Activated CD8-positive, alpha-beta memory T cell treated with anti-CD3 and anti-CD28 coated beads, Interleukin-2, amount 50 U/mL, for 48 hours (primary cell): Measurements from ENCODE around the gene OTOS.

ENCODE experiments used
- DNase-seq: peaks from one replicate; pipeline ENCODE4 v3.0.0-alpha.2; 2020

OTOS gene

DNA sequence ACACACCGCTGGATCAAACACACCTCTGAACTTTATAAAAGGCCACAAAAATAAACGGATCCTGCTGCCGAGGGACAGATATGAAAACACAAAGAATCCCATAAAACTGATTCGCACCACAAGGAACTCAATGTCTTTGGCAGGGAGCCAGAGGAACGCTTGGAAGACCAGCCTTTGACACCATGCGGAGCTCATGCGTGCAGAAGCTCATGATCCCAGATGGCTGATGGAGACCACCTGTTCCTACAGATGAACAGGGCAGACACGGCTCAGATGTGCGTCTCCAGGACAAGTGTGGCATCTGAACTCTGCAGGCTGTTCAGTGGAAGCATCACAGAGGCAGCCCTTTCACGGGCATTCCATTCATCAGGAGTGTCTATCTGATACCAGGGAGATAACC, 29.2 kb downstream of the OTOS start:
- DNase-seq, result no peak

DNA sequence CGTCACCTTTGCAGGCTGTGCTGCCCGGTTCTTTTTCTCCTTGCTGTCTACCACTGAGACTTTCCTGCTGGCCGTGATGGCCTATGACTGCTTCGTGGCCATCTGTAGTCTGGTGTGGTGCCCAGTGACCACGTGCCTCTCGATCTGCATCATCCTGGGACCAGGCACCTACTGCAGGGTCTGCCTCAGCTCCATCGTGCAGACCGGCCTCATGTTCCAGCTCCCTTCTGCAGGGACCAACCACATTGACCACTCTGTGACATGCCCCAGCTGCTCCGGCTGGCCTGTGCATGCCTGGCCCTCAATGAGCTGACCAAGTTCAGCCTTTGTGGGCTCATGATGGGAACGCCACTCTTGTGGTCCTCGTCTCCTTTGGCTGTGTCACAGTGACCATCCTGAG, 31.1 kb downstream of the OTOS start:
- DNase-seq, result no peak

DNA sequence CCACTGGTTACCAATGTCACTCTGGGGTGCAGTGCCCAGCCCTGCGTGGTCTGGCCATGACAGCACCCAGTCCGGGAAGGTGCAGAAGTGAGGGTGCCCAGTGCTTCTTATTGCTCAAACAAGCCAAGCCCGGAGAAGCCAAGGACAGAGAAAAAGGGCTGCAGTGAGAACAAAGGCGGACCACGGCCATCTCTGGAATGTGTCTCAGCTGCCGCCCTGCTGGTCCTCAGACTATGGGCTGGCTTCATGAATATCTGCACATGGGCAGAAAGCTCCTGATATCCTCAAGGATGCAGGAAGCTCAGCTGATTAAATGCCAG, 33.0 kb downstream of the OTOS start:
- DNase-seq, result no peak

DNA sequence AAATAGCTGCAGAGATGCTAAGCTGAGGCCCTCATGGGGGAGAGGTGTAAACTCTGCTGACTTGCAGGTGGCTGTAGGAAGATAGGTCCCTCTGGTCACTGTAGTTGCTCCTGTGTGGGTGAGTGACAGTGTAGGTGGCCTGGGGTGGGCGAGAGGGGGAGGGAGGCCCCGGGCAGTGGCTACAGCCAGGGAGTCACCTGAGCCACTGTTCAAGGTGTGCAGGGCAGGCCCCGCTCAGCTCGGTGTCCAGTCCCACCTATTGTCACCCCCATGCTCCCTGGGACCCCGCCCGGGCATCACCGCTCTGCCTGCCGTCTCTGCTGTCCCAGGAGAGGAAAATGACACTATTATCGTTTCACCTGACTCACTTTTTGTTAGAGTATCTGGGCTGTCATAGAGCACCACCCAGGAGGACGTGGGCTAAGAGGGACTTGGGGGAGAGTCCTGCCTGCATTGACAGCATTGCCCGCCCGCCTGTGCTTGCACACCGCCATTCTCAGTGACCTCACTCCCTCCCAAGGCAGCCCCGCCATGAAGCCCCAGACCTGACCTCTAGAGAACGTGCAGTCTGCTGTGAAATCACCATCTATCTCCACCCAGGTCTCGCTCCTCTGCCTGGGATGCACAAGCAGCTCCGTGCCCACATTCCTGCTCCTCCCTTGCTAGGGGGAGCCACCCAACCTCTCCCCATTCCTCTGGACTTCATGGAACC, 33.5 kb downstream of the OTOS start:
- DNase-seq, result no peak

DNA sequence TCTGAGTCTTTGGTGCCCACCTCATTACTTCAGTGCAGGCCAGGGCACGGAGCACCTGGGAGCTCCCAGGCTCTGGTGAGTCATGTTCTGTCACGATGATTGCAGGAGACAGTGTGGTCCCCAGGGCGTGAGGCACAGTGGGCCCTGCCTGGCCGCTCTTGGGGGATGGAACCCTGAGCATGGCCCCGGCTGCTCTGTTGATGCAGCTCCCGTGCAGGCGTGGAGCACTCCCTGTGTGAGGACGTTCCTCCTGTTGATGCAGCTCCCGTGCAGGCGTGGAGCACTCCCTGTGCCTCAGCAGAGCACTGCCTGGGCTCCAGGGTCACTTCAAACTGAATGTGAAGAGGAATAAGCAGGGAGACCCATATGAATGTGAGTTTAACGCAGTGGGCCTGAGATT, 34.5 kb downstream of the OTOS start:
- no peak for DNase-seq

DNA sequence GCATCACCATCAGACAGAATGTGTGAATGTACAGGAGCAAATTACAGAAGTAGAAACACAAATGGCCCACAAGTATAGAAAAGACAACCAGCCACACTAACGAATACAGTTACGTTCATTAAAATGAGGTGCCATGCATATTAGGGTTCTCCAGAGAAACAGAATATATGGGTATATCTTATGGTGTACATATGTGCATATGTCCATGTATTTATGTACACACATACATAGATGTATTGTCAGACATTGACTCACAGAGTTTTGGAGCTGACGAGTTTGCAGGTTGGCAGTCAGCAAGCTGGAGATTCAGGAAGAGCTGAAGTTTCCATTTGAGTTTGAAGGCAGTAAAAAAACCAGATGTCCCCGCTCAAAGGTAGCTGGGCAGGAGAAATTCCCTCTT, 37.3 kb downstream of the OTOS start:
- no peak for DNase-seq

DNA sequence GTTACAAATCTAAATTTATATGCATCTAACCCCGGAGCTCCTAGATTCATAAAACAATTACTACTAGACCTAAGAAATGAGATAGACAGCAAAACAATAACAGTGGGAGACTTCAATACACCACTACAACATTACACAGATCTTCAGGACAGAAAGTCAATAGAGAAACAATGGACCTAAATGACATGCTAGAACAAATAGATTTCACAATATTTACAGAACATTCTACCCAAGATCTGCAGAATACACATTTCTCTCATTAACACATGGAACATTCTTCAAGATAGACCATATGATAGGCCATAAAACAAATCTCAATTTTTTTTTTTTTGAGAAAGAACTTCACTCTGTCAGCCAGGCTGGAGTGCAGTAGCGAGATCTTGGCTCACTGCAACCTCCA, 42.1 kb downstream of the OTOS start:
- DNase-seq, result no peak

DNA sequence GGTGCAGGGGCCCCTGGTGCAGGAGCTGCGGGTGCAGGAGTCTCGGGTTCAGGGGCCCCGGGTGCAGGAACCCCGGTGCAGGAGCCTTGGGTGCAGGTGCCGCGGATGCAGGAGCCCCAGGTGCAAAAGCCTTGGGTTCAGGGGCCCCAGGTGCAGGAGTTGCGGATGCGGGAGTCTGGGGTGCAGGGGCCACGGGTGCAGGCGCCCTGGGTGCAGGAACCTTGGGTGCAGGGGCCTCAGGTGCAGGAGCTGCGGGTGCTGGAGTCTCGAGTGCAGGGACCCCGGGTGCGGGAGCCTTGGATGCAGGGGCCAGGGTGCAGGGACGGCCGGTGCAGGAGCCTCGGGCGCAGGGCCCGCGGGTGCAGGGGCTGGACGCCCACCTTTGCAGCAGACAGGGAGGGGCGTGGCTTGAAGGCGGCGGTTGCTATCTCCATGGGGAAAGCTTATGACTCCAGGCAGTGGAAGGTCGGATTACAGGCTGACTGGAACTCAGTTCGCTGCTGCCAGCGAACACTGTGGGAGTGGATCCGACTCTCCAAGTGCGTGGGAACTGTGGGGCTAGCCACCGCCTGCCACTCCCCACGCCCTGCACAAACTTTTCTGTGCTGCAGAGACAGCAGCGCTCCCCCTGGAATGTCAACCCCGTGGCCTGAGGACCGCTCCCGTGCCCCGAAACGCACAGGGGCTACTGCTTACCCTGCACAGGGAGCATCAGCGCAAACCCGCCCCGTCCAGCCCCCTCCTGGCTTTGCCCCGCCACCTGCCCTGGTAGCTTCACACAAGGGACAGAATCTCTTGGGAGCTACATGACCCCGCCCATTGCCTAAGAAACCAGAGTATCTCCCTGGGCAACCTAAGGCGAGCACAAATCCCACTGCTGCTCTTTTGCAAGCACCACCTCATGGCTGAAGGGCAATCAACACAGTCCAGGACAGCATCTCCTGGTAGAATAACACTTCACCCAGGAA, 44.6 kb downstream of the OTOS start:
- no peak for DNase-seq

DNA sequence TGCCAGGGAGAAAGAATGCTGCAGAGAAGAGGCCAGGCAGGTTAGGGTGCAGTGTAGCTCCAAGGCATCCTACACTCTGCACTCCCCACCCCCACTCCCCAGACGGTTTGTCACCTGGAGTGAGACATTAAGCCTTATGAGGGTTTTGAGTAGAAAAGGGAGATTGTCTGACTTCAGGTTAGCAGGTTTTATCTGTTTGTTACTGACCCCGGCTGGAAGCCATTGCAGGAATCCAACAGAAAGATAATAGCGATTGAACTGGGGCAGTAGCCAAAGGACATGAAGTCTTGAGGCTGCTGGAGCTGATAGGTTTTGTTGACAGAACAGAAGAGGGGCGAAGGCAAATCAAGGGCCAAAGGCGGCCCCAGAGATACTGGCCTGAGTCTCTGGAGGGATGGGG, 51.2 kb downstream of the OTOS start:
- no peak for DNase-seq
